Stimulated activated CD4-positive, alpha-beta T cell treated with anti-CD3 and anti-CD28 coated beads, Interleukin-12 subunit alpha, Interleukin-12 subunit beta, amount 100 ng/mL, for 24 hours (primary cell): ENCODE data around the gene GLCE.
"Not testable (repeated sequence)": the region's sequence is repeated elsewhere in the genome, so short reads cannot be mapped to it uniquely, and the experiment has no call there.

Source experiments
- DNase-seq, 2 experiments: peaks; one replicate each; pipeline ENCODE4 v3.0.0-alpha.2; 2020; ENCODE audit warnings: low read depth in 2 of 2

Gene GLCE

GRCh38 chr15:69298354-69298696, 137.9 kb downstream of the GLCE start:
- no peak for DNase-seq

DNA sequence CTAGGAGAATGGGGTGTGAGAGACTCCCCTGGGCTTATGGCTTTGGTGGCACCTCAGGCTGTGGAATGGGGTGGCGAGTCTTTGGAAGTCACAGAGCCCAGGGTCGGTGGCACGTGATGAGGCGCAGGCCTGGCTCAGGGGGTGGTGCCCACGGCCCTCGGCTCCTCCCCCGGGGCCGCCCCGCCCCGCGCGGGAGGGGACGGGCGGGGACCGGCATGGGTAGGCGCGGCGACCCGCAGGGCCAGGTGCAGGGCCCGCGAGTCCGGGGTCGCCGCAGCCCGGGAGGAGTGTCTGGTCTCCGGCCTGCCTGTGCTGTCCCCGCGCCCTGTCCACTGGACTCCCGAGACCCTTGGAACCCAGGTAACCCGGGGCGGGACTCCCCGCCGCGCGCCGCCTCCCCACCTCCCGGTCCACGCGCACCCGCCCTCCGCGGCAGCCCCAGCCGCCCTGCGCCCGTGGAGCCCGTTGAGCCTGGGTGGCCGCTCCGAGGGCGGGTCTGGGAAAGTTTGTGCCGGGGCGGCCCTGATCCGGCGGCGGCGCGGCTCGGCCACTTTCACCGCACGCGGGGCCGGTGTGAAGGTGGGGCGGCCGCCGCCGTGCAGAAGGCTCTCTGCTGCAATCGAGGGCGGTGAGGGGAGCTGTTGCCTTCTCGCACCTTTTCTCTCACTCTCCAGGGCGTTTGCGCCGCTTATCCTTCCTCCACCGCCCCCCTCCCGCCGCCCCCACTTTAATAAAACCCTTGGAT, 138.4 kb downstream of the GLCE start, which contains the start of gene PAQR5:
PAQR5 (plus strand) TSS at position 216 of the 745 bp plus-strand sequence. CDS start 61,169 bp downstream, outside the sequence.
- no peak for DNase-seq

- no peak for DNase-seq
Observed at GRCh38 chr15:69299451-69299886, 139.0 kb downstream of the GLCE start.

GRCh38 chr15:69299943-69300588, 139.6 kb downstream of the GLCE start:
- DNase-seq: no peak

- not testable (repeated sequence) for DNase-seq
Observed at GRCh38 chr15:69301101-69301500, 140.7 kb downstream of the GLCE start.

- DNase-seq: not testable (repeated sequence)
Observed at GRCh38 chr15:69302087-69302486, 141.7 kb downstream of the GLCE start.

DNA sequence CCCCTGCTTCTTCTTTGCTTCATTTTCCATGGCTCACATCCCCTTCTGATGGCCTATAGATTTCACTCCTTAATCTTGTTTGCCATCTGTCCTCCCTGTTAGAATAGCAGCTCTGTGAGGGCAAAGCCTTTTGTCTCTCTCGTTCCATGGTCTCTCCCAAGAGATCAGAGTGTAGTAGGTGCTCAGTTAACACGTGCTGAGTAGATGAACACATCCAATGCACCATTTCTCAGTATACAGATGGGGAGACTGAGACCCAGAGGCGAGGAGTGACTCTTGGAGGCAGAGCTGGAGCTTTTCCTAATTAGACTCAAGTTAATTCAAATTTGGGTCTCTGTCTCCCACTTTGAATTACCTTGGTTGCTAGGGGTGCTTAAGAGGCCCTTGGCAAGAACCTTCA, 142.5 kb downstream of the GLCE start:
- DNase-seq: no peak

- DNase-seq: no peak
Observed at GRCh38 chr15:69303337-69304181, 143.1 kb downstream of the GLCE start.

GRCh38 chr15:69304182-69304545, 143.7 kb downstream of the GLCE start:
- DNase-seq: no peak

DNA sequence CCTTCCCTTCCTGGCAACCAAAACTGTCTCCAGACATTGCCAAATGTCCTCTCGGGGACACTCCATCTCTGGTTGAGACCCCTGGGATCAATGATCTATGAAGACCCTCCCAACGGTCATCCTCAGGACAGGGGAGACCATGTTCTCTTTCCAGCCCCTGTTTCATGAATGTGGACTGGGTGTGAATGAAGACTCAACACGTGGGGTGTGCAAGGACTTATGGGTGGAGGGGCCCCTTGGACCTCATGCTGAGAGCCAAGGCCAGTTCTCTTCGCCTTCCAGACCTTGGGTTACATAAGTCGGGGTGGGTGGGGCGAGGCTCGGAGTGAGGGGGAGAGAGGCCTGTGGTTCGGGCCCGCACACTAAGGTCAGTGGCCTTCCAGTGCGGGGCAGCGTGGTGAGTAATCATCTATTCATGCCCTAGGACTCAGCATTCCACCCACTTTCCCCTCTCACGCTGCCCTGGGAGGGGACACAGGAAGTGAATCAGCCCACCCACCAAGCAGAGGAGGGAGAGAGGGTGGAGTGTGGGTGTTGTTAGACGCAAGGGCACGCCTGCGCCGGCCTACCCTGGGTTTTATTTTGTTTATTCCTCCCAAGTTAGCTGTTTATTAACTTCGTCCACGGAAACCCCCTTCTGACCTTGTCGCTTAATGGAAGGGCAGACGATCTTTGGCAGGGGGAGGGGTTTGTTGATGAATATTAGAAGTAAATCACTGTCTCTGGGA, 144.9 kb downstream of the GLCE start:
- no peak for DNase-seq

GRCh38 chr15:69305933-69306568, 145.6 kb downstream of the GLCE start:
- DNase-seq: no peak

DNA sequence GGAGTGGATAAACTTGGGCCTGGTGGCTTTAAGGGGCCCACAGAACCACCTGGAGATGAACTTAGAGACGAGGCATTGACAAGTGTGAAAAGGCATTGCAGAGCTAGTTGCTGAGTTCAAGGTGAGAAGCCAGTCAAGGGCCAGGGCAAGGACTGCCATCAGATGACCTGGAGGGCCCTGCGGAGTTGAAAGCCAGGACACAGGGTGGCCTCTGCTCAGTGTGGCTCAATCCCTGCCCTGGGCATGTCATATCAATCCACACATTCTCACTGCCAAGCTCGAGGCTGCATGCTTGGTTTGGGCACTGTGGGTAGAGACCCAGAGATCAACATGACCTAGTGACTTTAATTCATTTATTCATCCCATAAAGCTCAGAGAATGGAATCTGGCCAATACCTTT, 147.5 kb downstream of the GLCE start:
- DNase-seq: no peak

- DNase-seq: no peak
Observed at GRCh38 chr15:69308949-69309348, 148.5 kb downstream of the GLCE start.

GRCh38 chr15:69311319-69311721, 150.9 kb downstream of the GLCE start:
- DNase-seq: no peak

- DNase-seq: no peak
Observed at GRCh38 chr15:69313432-69314000, 153.1 kb downstream of the GLCE start.

DNA sequence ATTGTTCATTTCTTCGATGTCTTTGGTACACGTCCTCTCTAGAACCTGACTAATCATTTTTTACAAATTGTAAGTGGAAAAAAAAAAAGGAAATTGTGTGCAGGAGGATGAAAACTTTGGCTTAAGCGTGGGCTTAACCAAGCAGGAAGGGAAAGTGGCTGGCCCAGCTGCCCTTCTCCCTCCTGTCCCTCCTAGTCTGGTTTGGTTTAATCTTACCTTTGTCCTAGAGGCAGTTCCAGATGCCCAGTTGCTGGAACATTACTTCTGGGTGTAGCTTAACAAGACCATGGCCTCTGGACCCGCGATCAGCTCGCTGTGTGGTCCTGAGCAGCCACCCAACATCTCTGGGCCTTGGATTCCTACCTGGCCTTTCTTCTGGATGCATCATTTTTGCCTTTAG, 153.7 kb downstream of the GLCE start:
- no peak for DNase-seq

DNA sequence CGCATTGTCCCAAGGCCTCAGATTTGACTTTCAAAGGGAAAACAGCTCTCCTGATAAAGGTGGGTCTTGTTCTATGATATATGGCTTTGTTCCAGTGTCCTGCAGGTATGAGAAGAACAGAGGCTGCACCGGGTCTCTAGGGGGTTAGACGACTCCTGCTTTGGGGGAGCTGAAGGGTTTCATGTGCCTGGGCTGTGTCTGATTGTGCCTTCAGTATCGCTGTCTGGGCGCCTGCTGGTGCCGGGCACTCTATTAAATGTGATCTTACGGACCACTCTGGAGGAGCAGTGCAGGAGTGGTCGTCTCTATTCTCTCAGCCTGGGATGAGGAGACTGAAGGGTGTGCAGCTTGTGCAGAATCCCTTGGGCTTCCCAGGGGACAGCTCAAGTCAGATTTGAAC, 154.3 kb downstream of the GLCE start:
- no peak for DNase-seq

- DNase-seq: no peak
Observed at GRCh38 chr15:69315402-69316110, 155.1 kb downstream of the GLCE start.

DNA sequence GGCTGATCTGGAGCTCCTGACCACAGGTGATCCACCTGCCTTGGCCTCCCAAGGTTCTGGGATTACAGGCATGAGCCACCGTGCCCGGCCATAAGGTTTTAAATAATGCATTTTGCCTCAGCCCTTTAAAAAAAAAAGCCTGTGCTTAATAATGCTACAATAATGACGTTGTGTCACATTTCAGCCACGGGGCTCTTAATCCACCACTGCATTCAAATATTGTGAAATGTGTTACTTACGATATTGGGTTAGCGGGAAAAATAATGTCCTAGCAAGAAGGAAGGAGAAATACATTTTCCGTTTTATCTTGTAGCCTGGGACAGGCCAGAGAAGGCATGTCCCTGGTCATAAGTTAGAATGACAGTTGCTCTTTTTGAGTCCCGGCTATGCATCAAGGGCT, 155.9 kb downstream of the GLCE start:
- DNase-seq: no peak

DNA sequence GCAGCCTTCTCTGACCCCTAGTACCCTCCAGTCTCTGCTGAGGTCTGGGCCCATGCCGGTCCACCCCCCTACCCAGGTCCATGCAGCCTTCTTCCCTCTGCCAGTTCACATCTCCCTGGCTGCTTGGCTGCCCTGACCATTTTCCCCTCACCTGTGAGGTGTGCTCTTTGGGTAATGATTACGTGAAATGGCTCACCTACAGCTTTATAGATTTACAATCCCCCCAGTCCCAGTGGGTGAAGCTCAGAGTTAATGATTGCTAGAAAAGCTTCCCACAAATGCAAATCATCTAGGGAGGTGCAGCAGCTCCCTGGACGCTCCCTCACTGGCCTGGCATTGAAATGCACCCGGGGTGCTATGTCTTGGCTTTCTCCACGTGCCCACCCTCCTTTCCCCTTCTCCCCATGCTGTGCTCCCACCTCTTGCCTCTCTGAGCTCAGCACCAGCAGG, 157.0 kb downstream of the GLCE start:
- DNase-seq: no peak
